Urinary bladder (tissue), 4 donors: ENCODE data around the gene PRKCSH. TPM values are rescaled to one million over a fixed set of nuclear protein-coding genes. Genes with fewer than 3 reads are reported as not detected.
"Not testable (repeated sequence)": the region's sequence is repeated elsewhere in the genome, so short reads cannot be mapped to it uniquely, and the experiment has no call there.

Experiments
- DNase-seq: peaks from one replicate; pipeline ENCODE4 v3.0.0-alpha.2; 2015; ENCODE audit errors: extremely low spot score
- H3K27ac ChIP-seq: one replicate; pipeline ENCODE4 v1.5.1; 2013; ENCODE audit warnings: low read depth, mild to moderate bottlenecking, moderate library complexity
- H3K36me3 ChIP-seq: one replicate; pipeline ENCODE4 v1.6.1; 2013; ENCODE audit warnings: mild to moderate bottlenecking, moderate library complexity; ENCODE audit not compliant: insufficient read depth
- H3K4me1 ChIP-seq: one replicate; pipeline ENCODE4 v1.6.1; 2013; ENCODE audit warnings: mild to moderate bottlenecking, moderate library complexity; ENCODE audit not compliant: insufficient read depth
- H3K4me3 ChIP-seq: one replicate; pipeline ENCODE4 v1.5.1; 2013; ENCODE audit warnings: low read depth, low read length
- WGBS: extraction: QIAGEN DNeasy Blood & Tissue Kit; methylation state at CpG from one replicate; pipeline ENCODE4 v1.1.7; 2013; 5-methylcytosine and 5-hydroxymethylcytosine counted together
- polyA plus RNA-seq: library from polyadenylated mRNA; stranded (reverse); fragments of 200-250 nt; gene quantifications from one replicate; pipeline ENCODE4 v1.2.3, GENCODE V29; 2013
- total RNA-seq: library from RNA; depleted of rRNA; stranded (reverse); fragments of >200 nt; gene quantifications from one replicate; pipeline ENCODE4 v1.2.3, GENCODE V29; 2014
- donor health status: healthy with polysubstance abuse.
- donor health status: healthy.

Gene PRKCSH
- total and polyA plus RNA-seq, 2 donors: 54.9 to 174 TPM

- Histone ChIP-seq H3K27ac (no peak overlapping the region), H3K4me3 (no peak overlapping the region), H3K36me3 (no peaks in the 10 kb centered on the region), H3K4me1 (no peaks in the 10 kb centered on the region)
- DNase-seq: no peak
- WGBS: 90% methylated on average over 28 of the region's 28 CpGs
These were observed 9.5 kb upstream of the PRKCSH start for GRCh38 chr19:11425719-11426457.

DNA sequence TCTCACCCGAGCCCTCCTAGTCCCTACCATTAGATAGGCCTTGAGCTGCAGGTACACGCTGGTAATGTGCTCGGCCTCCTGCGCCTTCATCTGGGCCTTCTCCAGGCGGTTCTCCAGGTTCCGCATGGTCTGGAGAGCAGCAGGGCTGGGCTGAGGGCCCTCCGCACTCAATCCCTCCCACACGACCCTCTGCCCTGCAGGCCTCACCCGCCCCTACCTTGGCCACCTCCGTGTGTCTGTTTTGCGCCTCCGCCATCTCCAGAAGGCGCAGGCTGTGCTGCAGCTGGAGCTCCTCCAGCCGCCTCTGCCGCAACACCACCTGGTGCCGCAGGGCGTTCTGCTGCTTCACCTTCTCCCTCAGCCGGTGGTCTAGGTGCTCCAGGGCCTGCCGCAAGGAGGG, 8.8 kb upstream of the PRKCSH start:
- H3K4me1 ChIP-seq: no peaks in the 10 kb centered on the region
- WGBS: 92% methylated on average over 19 of the region's 19 CpGs
- H3K36me3 ChIP-seq: no peaks in the 10 kb centered on the region
- no peak overlapping the region for H3K27ac ChIP-seq
- no peak for DNase-seq
- H3K4me3 ChIP-seq: no peak overlapping the region

- not testable (repeated sequence) for H3K4me3 ChIP-seq, H3K27ac ChIP-seq, H3K36me3 ChIP-seq, H3K4me1 ChIP-seq, DNase-seq
- 97% methylated on average over 3 of the region's 3 CpGs for WGBS
These were observed 1.9 kb upstream of the PRKCSH start for GRCh38 chr19:11433526-11433925.

GRCh38 chr19:11434703-11435056, 755 bp upstream of the PRKCSH start:
- Histone ChIP-seq H3K36me3 (no peaks in the 10 kb centered on the region), H3K4me1 (peaks cover 1% of the 10 kb centered on the region), H3K27ac (peak overlapping the region; percentile 60), H3K4me3 (peak overlapping the region; percentile 3)
- no peak for DNase-seq
- 6% methylated on average over 9 of the region's 9 CpGs for WGBS

- Histone ChIP-seq H3K4me3 (peak overlapping the region; percentile 59), H3K27ac (no peak overlapping the region), H3K4me1 (peaks cover 1% of the 10 kb centered on the region), H3K36me3 (no peaks in the 10 kb centered on the region)
- WGBS: 4% methylated on average over 21 of the region's 21 CpGs
- no peak for DNase-seq
These were observed 438 bp downstream of the PRKCSH start for GRCh38 chr19:11435833-11436313.

DNA sequence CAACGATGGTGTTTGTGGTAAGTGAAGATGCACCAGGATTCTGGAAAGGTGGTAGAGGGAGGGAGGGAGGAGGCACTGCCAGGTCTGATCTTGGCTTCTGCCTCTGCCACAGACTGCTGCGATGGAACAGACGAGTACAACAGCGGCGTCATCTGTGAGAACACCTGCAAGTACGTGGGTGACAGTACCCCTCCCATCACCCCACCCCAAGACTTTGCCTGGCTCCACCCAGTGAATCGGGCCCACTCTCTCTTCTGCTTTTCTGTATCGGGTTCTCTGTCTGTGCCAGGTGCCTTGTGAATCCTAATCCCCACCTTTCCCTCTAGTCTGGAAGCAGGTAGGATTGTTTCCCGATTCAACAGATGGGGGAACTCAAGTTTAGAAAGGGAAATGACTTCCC, 2.5 kb downstream of the PRKCSH start:
- H3K36me3 ChIP-seq: no peaks in the 10 kb centered on the region
- 92% methylated on average over 9 of the region's 9 CpGs for WGBS
- peaks cover 1% of the 10 kb centered on the region for H3K4me1 ChIP-seq
- no peak for DNase-seq
- no peak overlapping the region for H3K27ac ChIP-seq
- no peak overlapping the region for H3K4me3 ChIP-seq

DNA sequence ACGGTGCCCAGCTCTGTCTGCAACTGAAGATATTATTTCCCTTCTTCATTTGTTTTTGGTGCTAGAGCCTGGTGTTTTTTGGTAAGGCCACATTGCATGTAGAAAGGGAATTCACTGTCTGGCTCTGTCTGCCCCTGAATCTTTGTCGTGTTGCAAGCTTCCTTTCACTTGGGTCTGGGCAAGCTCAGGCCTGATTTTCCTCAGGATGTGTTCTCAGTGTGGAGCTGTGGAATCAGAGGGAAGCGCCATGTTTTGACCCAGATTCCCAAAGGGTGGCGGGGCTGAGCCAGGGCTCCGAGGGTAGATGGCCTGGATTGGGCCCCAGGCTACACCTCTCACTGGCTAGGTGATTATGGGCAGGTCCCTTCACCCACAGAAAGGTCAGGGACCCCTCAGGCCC, 8.6 kb downstream of the PRKCSH start:
- Histone ChIP-seq H3K4me3 (no peak overlapping the region), H3K4me1 (no peaks in the 10 kb centered on the region), H3K36me3 (peaks cover 11% of the 10 kb centered on the region), H3K27ac (no peak overlapping the region)
- WGBS: 76% methylated on average over 5 of the region's 5 CpGs
- DNase-seq: no peak

DNA sequence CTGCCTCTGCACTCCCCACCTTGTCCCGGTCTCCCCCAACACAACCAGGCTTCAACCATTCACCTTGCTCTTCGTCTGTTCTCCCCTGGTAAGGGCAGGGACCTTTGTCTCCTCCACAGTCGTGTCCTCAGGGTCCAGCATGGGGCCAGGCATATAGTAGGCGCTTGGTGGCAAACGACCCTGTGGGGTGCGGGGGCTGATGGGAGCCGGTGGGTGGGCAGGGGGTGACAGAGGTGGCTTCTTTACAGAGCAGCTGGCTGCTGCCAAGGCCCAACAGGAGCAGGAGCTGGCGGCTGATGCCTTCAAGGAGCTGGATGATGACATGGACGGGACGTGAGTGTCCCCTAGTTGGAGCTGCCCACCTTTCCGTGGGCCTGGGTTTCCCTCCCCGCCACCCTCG, 9.7 kb downstream of the PRKCSH start:
- H3K27ac ChIP-seq: no peak overlapping the region
- peaks cover 13% of the 10 kb centered on the region for H3K36me3 ChIP-seq

DNA sequence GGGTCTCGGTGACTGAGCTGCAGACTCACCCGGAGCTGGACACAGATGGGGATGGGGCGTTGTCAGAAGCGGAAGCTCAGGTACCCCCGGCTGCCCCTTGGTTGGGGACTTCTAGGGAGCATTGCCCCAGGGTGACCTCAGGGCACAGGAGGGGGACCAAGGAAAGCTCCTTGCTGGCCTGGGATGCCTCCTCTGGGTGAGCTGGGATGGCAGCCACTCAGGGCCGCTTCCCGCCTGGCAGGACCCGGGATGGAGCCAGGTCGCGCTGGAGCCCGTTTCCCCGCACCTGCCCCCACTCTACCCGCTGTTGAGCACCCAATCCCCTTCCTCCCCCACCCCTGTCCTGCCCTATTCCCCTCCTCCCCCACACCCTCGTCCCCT, 10.8 kb downstream of the PRKCSH start:
- Histone ChIP-seq H3K4me3 (no peak overlapping the region), H3K36me3 (peaks cover 13% of the 10 kb centered on the region), H3K27ac (no peak overlapping the region), H3K4me1 (no peaks in the 10 kb centered on the region)
- no peak for DNase-seq
- 90% methylated on average over 14 of the region's 14 CpGs for WGBS

More for the DNA sequence above, 9.7 kb downstream of the PRKCSH start:
- DNase-seq: no peak
- H3K4me3 ChIP-seq: no peak overlapping the region
- 87% methylated on average over 13 of the region's 13 CpGs for WGBS
- no peaks in the 10 kb centered on the region for H3K4me1 ChIP-seq

- peaks cover 13% of the 10 kb centered on the region for H3K36me3 ChIP-seq
- peaks cover 1% of the 10 kb centered on the region for H3K4me1 ChIP-seq
- no peak for DNase-seq
- no peak overlapping the region for H3K27ac ChIP-seq
- H3K4me3 ChIP-seq: no peak overlapping the region
- 68% methylated on average over 23 of the region's 23 CpGs for WGBS
These were observed 11.3 kb downstream of the PRKCSH start for GRCh38 chr19:11446652-11447301.

- Histone ChIP-seq H3K36me3 (peaks cover 13% of the 10 kb centered on the region), H3K27ac (no peak overlapping the region), H3K4me1 (peaks cover 1% of the 10 kb centered on the region), H3K4me3 (no peak overlapping the region)
- WGBS: 86% methylated on average over 35 of the region's 35 CpGs
- DNase-seq: no peak
These were observed 12.2 kb downstream of the PRKCSH start for GRCh38 chr19:11447347-11448262.

DNA sequence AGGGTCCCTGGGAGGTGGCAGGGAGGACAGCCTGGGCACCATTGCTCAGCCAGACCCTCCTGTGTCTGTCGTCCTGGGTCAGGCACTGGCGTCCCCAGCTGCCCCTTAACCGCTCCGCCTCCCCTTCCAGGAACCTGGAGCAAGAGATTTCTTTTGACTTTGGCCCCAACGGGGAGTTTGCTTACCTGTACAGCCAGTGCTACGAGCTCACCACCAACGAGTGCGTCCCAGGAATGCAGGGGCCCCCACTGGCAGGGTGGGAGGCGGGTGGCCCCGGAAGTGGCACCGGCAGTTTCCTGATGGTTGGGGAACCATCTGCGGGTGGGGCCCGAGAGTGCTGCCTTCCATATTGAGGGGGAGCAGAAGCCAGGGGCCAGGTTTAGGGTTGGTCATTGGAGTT, 13.0 kb downstream of the PRKCSH start:
- no peak for DNase-seq
- no peak overlapping the region for H3K4me3 ChIP-seq
- H3K36me3 ChIP-seq: peaks cover 13% of the 10 kb centered on the region
- H3K4me1 ChIP-seq: peaks cover 1% of the 10 kb centered on the region
- no peak overlapping the region for H3K27ac ChIP-seq
- 83% methylated on average over 13 of the region's 13 CpGs for WGBS

- Histone ChIP-seq H3K36me3 (peaks cover 13% of the 10 kb centered on the region), H3K4me3 (no peak overlapping the region)
These were observed 13.6 kb downstream of the PRKCSH start for GRCh38 chr19:11448923-11449554.

More at GRCh38 chr19:11448923-11449554, 13.6 kb downstream of the PRKCSH start:
- Histone ChIP-seq H3K27ac (no peak overlapping the region), H3K4me1 (peaks cover 1% of the 10 kb centered on the region)
- 93% methylated on average over 31 of the region's 31 CpGs for whole genome bisulfite sequencing
- no peak for DNase-seq
